Esophagus muscularis mucosa (tissue), 4 donors: ENCODE measurements around the gene SFR1. TPM values are rescaled to one million over a fixed set of nuclear protein-coding genes. Genes with fewer than 3 reads are reported as not detected.

Experiments
- DNase-seq: peaks from one replicate; pipeline ENCODE4 v3.0.0-alpha.2; 2017; ENCODE audit errors: extremely low spot score
- H3K27ac ChIP-seq, 4 donors: fragments of 200-600 bp; sonication (generic); replicated peaks in 1 of 4; 1 replicate in 3 of 4; 2 replicates in 1 of 4; pipeline ENCODE4 v1.5.1; 2016 to 2019; ENCODE audit warnings: mild to moderate bottlenecking in 1 of 4
- H3K27me3 ChIP-seq, 4 donors: fragments of 200-600 bp; sonication (generic); one replicate each; pipeline versions ENCODE4 v1.5.1 to v1.6.0; 2016 to 2019
- H3K36me3 ChIP-seq, 4 donors: fragments of 200-600 bp; sonication (generic); one replicate each; pipeline ENCODE4 v1.5.1; 2016 to 2019
- H3K4me1 ChIP-seq, 4 donors: fragments of 200-600 bp; sonication (generic); one replicate each; pipeline ENCODE4 v1.5.1; 2016 to 2019
- H3K4me3 ChIP-seq, 4 donors: fragments of 200-600 bp; sonication (generic); 1 replicate in 2 of 4; 2 replicates in 2 of 4; pipeline ENCODE4 v1.5.1; 2016 to 2019; ENCODE audit warnings: mild to moderate bottlenecking in 4 of 4, moderate library complexity in 1 of 4
- H3K9me3 ChIP-seq, 4 donors: fragments of 200-600 bp; sonication (generic); 1 replicate in 3 of 4; 2 replicates in 1 of 4; pipeline ENCODE4 v1.5.1; 2016 to 2019
- CTCF ChIP-seq, 3 experiments: fragments of 200-600 bp in 2 of 3; fragments of 450-650 bp in 1 of 3; sonication (generic) in 2 of 3; IDR thresholded peaks; one replicate each; pipeline ENCODE4 v1.5.1; 2017 to 2019; ENCODE audit warnings: antibody characterized with exemption in 3 of 3, mild to moderate bottlenecking in 2 of 3, moderate library complexity in 1 of 3
- EP300 ChIP-seq: sonication (generic); formaldehyde crosslinking; IDR thresholded peaks from one replicate; pipeline ENCODE4 v1.6.1; 2017; ENCODE audit warnings: antibody characterized with exemption
- POLR2A ChIP-seq: fragments of 450-650 bp; IDR thresholded peaks from one replicate; pipeline ENCODE4 v1.6.1; 2017; ENCODE audit warnings: antibody characterized with exemption, moderate library complexity, mild to moderate bottlenecking, low read depth
- POLR2AphosphoS5 ChIP-seq, 2 donors: sonication (generic); formaldehyde crosslinking; IDR thresholded peaks; one replicate each; pipeline ENCODE4 v1.6.1; 2017; ENCODE audit warnings: antibody characterized with exemption in 2 of 2
- WGBS: methylation state at CpG from one replicate; pipeline ENCODE4 v1.1.5; 2018; 5-methylcytosine and 5-hydroxymethylcytosine counted together
- intact Hi-C: fragments of 100-400 bp; cut with DNase I; formaldehyde crosslinking; loops from one replicate; pipeline ENCODE4 v1.15.1; 2023
- total RNA-seq, 4 donors: library from RNA; depleted of rRNA; stranded (reverse); fragments of >200 nt; gene quantifications; one replicate each; pipeline versions ENCODE4 v1.1.0 to v1.2.1, GENCODE V29; 2016

SFR1 gene
- total RNA-seq, 4 donors from 2014 or later = 4.9 to 9.1 (median 7.8) TPM

- H3K27ac ChIP-seq = no peak overlapping the region
- no peak overlapping the region for H3K4me3 ChIP-seq
- H3K36me3 ChIP-seq = no peaks in the 10 kb centered on the region
- no peaks in the 10 kb centered on the region for H3K4me1 ChIP-seq
- no peaks in the 10 kb centered on the region for H3K9me3 ChIP-seq
- TF ChIP-seq POLR2AphosphoS5 (IDR thresholded peaks at IDR 0.05) (no peak), EP300 (no peak), POLR2A (no peak), CTCF (IDR thresholded peaks at IDR 0.05) (no peak)
- intact Hi-C loops = no loop called here
- DNase-seq = no peak
- H3K27me3 ChIP-seq = peaks cover 0 to 7% (median 0%) of the 10 kb centered on the region in 4 donors
- 83% methylated on average over 3 of the region's 3 CpGs for WGBS
Observed at GRCh38 chr10:104109908-104110662, 11.9 kb upstream of the SFR1 start.

GRCh38 chr10:104113376-104113956 is 8.5 kb upstream of the SFR1 start:
- 42% methylated on average over 1 of the region's 1 CpG for WGBS
- Histone ChIP-seq H3K27ac (no peak overlapping the region), H3K4me3 (no peak overlapping the region), H3K36me3 (no peaks in the 10 kb centered on the region), H3K27me3 (peaks cover 0 to 7% (median 0%) of the 10 kb centered on the region in 4 donors), H3K9me3 (no peaks in the 10 kb centered on the region), H3K4me1 (no peaks in the 10 kb centered on the region)
- intact Hi-C loops = no loop called here
- DNase-seq = no peak
- no peak for TF ChIP-seq EP300
- no peak for TF ChIP-seq CTCF (IDR thresholded peaks at IDR 0.05)
- TF ChIP-seq POLR2AphosphoS5 (IDR thresholded peaks at IDR 0.05) = no peak
- TF ChIP-seq POLR2A = no peak

GRCh38 chr10:104117839-104118323 is 4.1 kb upstream of the SFR1 start:
- Histone ChIP-seq H3K27ac (no peak overlapping the region), H3K36me3 (no peaks in the 10 kb centered on the region), H3K4me1 (peaks cover 5 to 17% (median 15%) of the 10 kb centered on the region in 4 donors), H3K4me3 (no peak overlapping the region), H3K9me3 (no peaks in the 10 kb centered on the region), H3K27me3 (no peaks in the 10 kb centered on the region)
- TF ChIP-seq POLR2A (no peak), CTCF (IDR thresholded peaks at IDR 0.05) (no peak), EP300 (no peak), POLR2AphosphoS5 (IDR thresholded peaks at IDR 0.05) (no peak)
- intact Hi-C loops = no loop called here
- 88% methylated on average over 4 of the region's 4 CpGs for WGBS
- no peak for DNase-seq

- H3K27ac ChIP-seq = peak overlapping the region; percentile 93 to 99 (median 98)
- no peak overlapping the region for H3K4me3 ChIP-seq
- peaks cover 5 to 22% (median 20%) of the 10 kb centered on the region in 4 donors for H3K4me1 ChIP-seq
- no peak for DNase-seq
- no peaks in the 10 kb centered on the region for H3K36me3 ChIP-seq
- 79% methylated on average over 3 of the region's 3 CpGs for WGBS
- intact Hi-C loops = loop anchor here (5.0 kb wide), 4 partner anchors 73 to 233 kb away; partner anchors contain the start of genes GSTO2 and SLK
- no peak for TF ChIP-seq POLR2A
- no peak for TF ChIP-seq POLR2AphosphoS5 (IDR thresholded peaks at IDR 0.05)
- TF ChIP-seq CTCF (IDR thresholded peaks at IDR 0.05) = no peak
- no peak for TF ChIP-seq EP300
- H3K27me3 ChIP-seq = no peaks in the 10 kb centered on the region
- H3K9me3 ChIP-seq = no peaks in the 10 kb centered on the region
Observed at GRCh38 chr10:104119996-104120395, 2.0 kb upstream of the SFR1 start.
